ENCODE results near the gene LGALS9B.
"Not testable (repeated sequence)": the region's sequence is repeated elsewhere in the genome, so short reads cannot be mapped to it uniquely, and the experiment has no call there.

The LGALS9B gene

DNA sequence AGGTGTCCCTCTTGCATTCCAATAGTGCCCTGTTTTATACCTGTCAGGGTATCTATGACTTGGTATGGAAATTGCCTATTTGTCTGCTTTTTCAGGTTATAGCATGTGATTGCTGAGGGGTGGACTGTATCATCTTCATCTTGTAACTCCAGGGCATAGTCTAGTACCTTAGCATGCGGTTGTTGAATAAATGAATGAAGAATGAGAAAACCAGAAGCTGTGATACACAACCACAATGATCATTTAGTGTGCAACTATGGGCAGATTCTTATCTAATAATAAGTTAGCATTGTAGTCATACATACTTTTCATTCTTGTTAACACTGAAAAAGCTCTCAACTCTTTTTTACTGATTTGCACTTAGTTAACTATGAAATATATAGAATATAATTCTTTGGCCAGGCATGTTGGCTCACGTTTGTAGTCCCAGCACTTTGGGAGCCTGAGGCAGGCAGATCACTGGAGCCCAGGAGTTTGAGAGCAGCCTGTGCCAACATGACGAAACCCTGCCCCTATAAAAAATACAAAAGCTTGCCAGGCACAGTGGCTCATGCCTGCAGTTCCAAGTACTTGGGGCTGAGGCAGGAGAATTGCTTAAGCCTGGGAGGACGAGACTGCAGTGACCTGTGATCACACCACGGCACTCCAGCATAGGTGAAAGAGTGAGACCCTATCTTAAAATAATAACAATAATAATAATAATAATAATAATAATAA is 65.9 kb downstream of the LGALS9B start:
- DNase-seq = not testable (repeated sequence)

DNA sequence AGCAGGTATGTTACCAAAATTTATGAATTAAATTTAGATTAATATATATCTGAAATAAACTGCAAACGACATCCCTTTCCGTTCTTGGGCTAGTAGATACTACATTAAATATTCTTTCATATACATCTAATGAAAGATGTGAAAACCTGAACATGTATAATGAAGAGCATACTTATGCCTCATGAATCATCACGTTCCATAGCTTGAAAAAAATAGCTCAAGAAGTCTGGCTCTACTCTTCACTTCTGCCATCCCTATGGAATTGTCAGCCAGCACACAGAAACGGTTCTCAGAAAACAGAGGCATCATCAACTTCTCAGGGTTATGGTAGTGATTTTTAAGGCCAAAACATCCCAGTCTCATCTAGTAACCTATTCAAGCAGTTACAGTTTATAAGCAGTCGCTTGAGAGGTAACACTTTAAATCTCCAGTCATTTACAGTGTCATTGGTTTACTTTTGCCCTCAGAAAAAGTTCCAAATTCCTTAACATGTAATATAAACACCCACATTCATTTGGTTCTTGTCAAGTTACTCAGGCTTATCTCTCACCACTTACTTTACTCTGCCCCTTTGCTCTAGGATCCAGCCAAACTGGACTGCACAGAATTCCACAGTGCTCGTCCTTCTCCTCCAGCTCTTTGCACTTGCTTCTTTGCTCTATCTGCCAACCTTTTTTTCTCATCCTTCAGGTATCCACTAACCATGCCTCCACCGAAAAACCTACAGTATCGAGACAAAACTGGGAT is 66.6 kb downstream of the LGALS9B start:
- DNase-seq = not testable (repeated sequence)

Measured in NCI-H1105 (cell line).